ENCODE measurements around the gene KCNN1.

DNA sequence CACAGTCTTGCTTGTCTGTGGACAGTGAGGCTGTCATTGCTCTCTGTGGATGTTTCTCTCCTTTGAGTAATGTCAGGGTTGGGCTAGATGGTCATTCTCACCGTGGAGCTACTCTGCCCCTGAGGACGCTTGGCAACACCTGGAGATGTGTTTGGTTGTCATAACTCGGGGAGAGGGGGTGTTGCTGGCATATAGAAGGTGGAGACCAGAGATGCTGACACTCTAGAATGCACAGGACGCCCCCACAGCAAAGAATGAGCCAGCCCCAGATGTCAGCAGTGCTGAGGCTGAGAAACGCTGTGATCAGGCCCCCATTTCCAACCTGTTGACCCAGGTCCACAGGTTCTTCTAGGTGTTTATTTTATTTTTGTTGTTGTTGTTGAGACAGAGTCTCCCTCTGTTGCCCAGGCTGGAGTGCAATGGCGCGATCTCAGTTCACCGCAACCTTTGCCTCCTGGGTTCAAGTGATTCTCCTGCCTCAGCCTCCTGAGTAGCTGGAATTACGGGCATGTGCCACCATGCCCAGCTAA, 29.5 kb upstream of the KCNN1 start:
- TF ChIP-seq FOXM1 (IDR thresholded peaks at IDR 0.05; ENCODE audit: borderline replicate concordance): no peak
- no peak for TF ChIP-seq TARDBP (IDR thresholded peaks at IDR 0.05)
- TF ChIP-seq BHLHE40 (IDR thresholded peaks at IDR 0.05; ENCODE audit: borderline replicate concordance): no peak
